NCI-H1930 (cell line): Measurements from ENCODE around the gene LMO2.

Experiments used
- DNase-seq, 2 experiments: peaks; one replicate each; lab custom pipeline; 2025; lab: John Stamatoyannopoulos, UW

LMO2 gene

GRCh38 chr11:33819278-33820035 lies 72.4 kb downstream of the LMO2 start:
- DNase-seq = no peak
